Hepatocyte (in vitro differentiated cells): ENCODE measurements around the gene TSNAX.

ENCODE experiments used
- CTCF ChIP-seq: fragments of 200-600 bp; sonication (generic); IDR thresholded peaks from 2 replicates; pipeline ENCODE4 v1.5.1; 2016; ENCODE audit warnings: antibody characterized with exemption, mild to moderate bottlenecking; ENCODE audit not compliant: poor library complexity
- EZH2 ChIP-seq: fragments of 200-600 bp; sonication (generic); IDR thresholded peaks from 2 replicates; pipeline ENCODE4 v1.6.1; 2016; ENCODE audit warnings: antibody characterized with exemption, mild to moderate bottlenecking, borderline replicate concordance

- no peak for TF ChIP-seq CTCF
- TF ChIP-seq EZH2: no peak
Measured at GRCh38 chr1:231499148-231499763, 29.2 kb upstream of the TSNAX start.
